Measurements from ENCODE around the gene F7. TPM values are rescaled to one million over a fixed set of nuclear protein-coding genes. Genes with fewer than 3 reads are reported as not detected.

F7 gene
- total RNA-seq, 2 experiments from 2014 or later, result 0.29 to 0.56 TPM

- POLR2A ChIA-PET, result no interaction called here
- no peaks in the 10 kb centered on the region for H3K27me3 Mint-ChIP-seq
- peaks cover 22% of the 10 kb centered on the region for H3K4me1 Mint-ChIP-seq (ENCODE audit: low read depth)
- H3K36me3 Mint-ChIP-seq, result peaks cover 41% of the 10 kb centered on the region
- CTCF ChIA-PET, result no interaction called here
- DNase-seq, result no peak
- no peak overlapping the region for H3K27ac Mint-ChIP-seq
- no peak overlapping the region for H3K4me3 Mint-ChIP-seq
- peaks cover 4% of the 10 kb centered on the region for H3K9me3 Mint-ChIP-seq
- intact Hi-C loops (cut with micrococcal nuclease), result no loop called here
Measured at GRCh38 chr13:113167575-113167974, 62.0 kb downstream of the F7 start.

DNA sequence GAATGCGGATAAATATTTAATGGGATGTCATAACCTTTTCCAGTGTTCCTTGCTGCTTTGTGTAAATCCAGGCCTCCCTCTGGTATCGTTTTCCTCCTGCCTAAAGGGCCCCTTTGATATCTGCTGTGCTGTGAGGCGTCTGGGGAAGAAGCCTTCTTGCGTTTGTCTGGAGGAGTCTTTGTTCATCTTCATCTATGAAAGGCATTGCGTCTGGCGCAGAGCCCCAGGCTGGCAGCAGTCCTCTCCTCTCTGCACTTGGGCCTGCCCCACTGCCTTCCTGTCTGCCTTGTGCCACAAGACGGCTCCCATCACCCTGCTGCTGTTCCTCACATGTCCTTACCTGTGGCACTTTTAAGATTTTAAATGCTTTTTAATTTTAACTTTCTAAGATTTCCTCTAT, 62.6 kb downstream of the F7 start:
- ChIA-PET CTCF (no interaction called here), POLR2A (no interaction called here)
- Mint-ChIP-seq H3K27ac (no peak overlapping the region), H3K4me1 (ENCODE audit: low read depth) (peaks cover 22% of the 10 kb centered on the region), H3K27me3 (no peaks in the 10 kb centered on the region), H3K36me3 (peaks cover 45% of the 10 kb centered on the region), H3K4me3 (no peak overlapping the region), H3K9me3 (peaks cover 4% of the 10 kb centered on the region)
- no peak for DNase-seq
- intact Hi-C loops (cut with micrococcal nuclease), result no loop called here

- ChIA-PET POLR2A (interaction anchor here (0.5 kb wide), 1 partner anchor 436 kb away, joined by 3 read pairs; no protein-coding TSS in a partner anchor), CTCF (interaction anchor here (1.1 kb wide), 1 partner anchor 17 kb away, joined by 5 read pairs; no protein-coding TSS in a partner anchor)
- peak; percentile 19 for DNase-seq
Measured at GRCh38 chr13:113169277-113170272, 64.0 kb downstream of the F7 start.

More at GRCh38 chr13:113169277-113170272, 64.0 kb downstream of the F7 start:
- H3K36me3 Mint-ChIP-seq, result peaks cover 45% of the 10 kb centered on the region
- no peaks in the 10 kb centered on the region for H3K27me3 Mint-ChIP-seq
- intact Hi-C loops (cut with micrococcal nuclease), result no loop called here
- peaks cover 4% of the 10 kb centered on the region for H3K9me3 Mint-ChIP-seq
- no peak overlapping the region for H3K27ac Mint-ChIP-seq
- H3K4me3 Mint-ChIP-seq, result no peak overlapping the region
- peaks cover 22% of the 10 kb centered on the region for H3K4me1 Mint-ChIP-seq (ENCODE audit: low read depth)

Other genes with a start within 250 kb of the F7 start
- 1 to 10 TPM; 7.1 to 8.0 TPM for gene MCF2L, start 136.6 kb upstream of the F7 start, total RNA-seq
- gene F10, start 17.0 kb downstream of the F7 start, total RNA-seq, result not detected
- gene PROZ, start 52.9 kb downstream of the F7 start, total RNA-seq, result not detected
- 10 to 100 TPM; 66.6 to 72.4 TPM for gene PCID2, start 102.9 kb downstream of the F7 start, total RNA-seq
- 10 to 100 TPM; 65.9 to 70.2 TPM for gene CUL4A, start 103.8 kb downstream of the F7 start, total RNA-seq
- gene LAMP1, start 191.4 kb downstream of the F7 start, total RNA-seq, result 10 to 100 TPM; 45.9 to 46.8 TPM